ENCODE results near the gene MAP2K6. TPM values are rescaled to one million over a fixed set of nuclear protein-coding genes. Genes with fewer than 3 reads are reported as not detected.
"Not testable (repeated sequence)": the region's sequence is repeated elsewhere in the genome, so short reads cannot be mapped to it uniquely, and the experiment has no call there.

Gene MAP2K6
- total and polyA plus RNA-seq, 5 experiments from 2014 or later, result 12.9 to 18.9 (median 15.9) TPM

GRCh38 chr17:69466451-69466850 lies 52.0 kb downstream of the MAP2K6 start:
- ATAC-seq, result no peak
- POLR2A ChIA-PET, result no interaction called here
- no peak overlapping the region for H3K4me3 Mint-ChIP-seq
- H3K27me3 Mint-ChIP-seq, result no peaks in the 10 kb centered on the region
- H3K4me1 Mint-ChIP-seq, result peaks cover 2 to 43% (median 32%) of the 10 kb centered on the region in 4 donors
- DNase-seq, result no peak
- no peaks in the 10 kb centered on the region for H3K9me3 Mint-ChIP-seq
- H3K36me3 Mint-ChIP-seq, result peaks cover 8 to 18% (median 13%) of the 10 kb centered on the region in 3 donors
- H3K27ac Mint-ChIP-seq, result no peak overlapping the region

- Mint-ChIP-seq H3K27me3 (no peaks in the 10 kb centered on the region), H3K4me1 (peaks cover 2 to 43% (median 32%) of the 10 kb centered on the region in 4 donors), H3K4me3 (no peak overlapping the region), H3K27ac (peak overlapping the region in 1 of 10 donors; percentile 8), H3K9me3 (no peaks in the 10 kb centered on the region), H3K36me3 (peaks cover 8 to 18% (median 17%) of the 10 kb centered on the region in 3 donors)
- ATAC-seq, result no peak
- POLR2A ChIA-PET, result no interaction called here
- DNase-seq, result no peak
Measured at GRCh38 chr17:69466905-69467667, 52.6 kb downstream of the MAP2K6 start.

- POLR2A ChIA-PET, result no interaction called here
- ATAC-seq (no peak), DNase-seq (no peak)
- Mint-ChIP-seq H3K4me1 (peaks cover 2 to 35% (median 28%) of the 10 kb centered on the region in 4 donors), H3K9me3 (no peaks in the 10 kb centered on the region), H3K27ac (peak overlapping the region in 1 of 10 donors; percentile 3), H3K36me3 (peaks cover 8 to 19% (median 18%) of the 10 kb centered on the region in 3 donors), H3K4me3 (no peak overlapping the region), H3K27me3 (no peaks in the 10 kb centered on the region)
Measured at GRCh38 chr17:69468207-69468606, 53.7 kb downstream of the MAP2K6 start.

GRCh38 chr17:69470702-69471101 lies 56.2 kb downstream of the MAP2K6 start:
- ATAC-seq (no peak), DNase-seq (no peak)
- Mint-ChIP-seq H3K27me3 (no peaks in the 10 kb centered on the region), H3K27ac (peak overlapping the region in 2 of 10 donors; percentile 1 to 71), H3K36me3 (peaks cover 8 to 25% (median 21%) of the 10 kb centered on the region in 3 donors), H3K4me1 (peaks cover 4 to 50% (median 29%) of the 10 kb centered on the region in 4 donors), H3K4me3 (no peak overlapping the region), H3K9me3 (no peaks in the 10 kb centered on the region)
- POLR2A ChIA-PET, result no interaction called here

GRCh38 chr17:69471406-69471805 lies 56.9 kb downstream of the MAP2K6 start:
- no peak for DNase-seq
- ATAC-seq, result no peak
- H3K9me3 Mint-ChIP-seq, result no peaks in the 10 kb centered on the region
- no peak overlapping the region for H3K27ac Mint-ChIP-seq
- H3K36me3 Mint-ChIP-seq, result peaks cover 8 to 28% (median 27%) of the 10 kb centered on the region in 3 donors
- POLR2A ChIA-PET, result no interaction called here
- H3K27me3 Mint-ChIP-seq, result no peaks in the 10 kb centered on the region
- no peak overlapping the region for H3K4me3 Mint-ChIP-seq
- H3K4me1 Mint-ChIP-seq, result peaks cover 4 to 54% (median 28%) of the 10 kb centered on the region in 4 donors

- Mint-ChIP-seq H3K4me1 (peaks cover 21 to 58% (median 34%) of the 10 kb centered on the region in 4 donors), H3K9me3 (no peaks in the 10 kb centered on the region), H3K36me3 (peaks cover 3 to 36% (median 31%) of the 10 kb centered on the region in 3 donors), H3K4me3 (no peak overlapping the region), H3K27me3 (no peaks in the 10 kb centered on the region), H3K27ac (peak overlapping the region in 2 of 10 donors; percentile 1 to 59)
- no peak for ATAC-seq
- no peak for DNase-seq
- POLR2A ChIA-PET, result no interaction called here
Measured at GRCh38 chr17:69473841-69474831, 59.6 kb downstream of the MAP2K6 start.

- peak overlapping the region in 3 of 10 donors; percentile 24 to 68 (median 63) for H3K27ac Mint-ChIP-seq
- no peaks in the 10 kb centered on the region for H3K27me3 Mint-ChIP-seq
- ATAC-seq (no peak), DNase-seq (no peak)
- POLR2A ChIA-PET, result no interaction called here
- H3K4me3 Mint-ChIP-seq, result peak overlapping the region in 1 of 10 donors; percentile 22
- peaks cover 22 to 48% (median 30%) of the 10 kb centered on the region in 4 donors for H3K4me1 Mint-ChIP-seq
- peaks cover 3 to 36% (median 18%) of the 10 kb centered on the region in 3 donors for H3K36me3 Mint-ChIP-seq
- H3K9me3 Mint-ChIP-seq, result peaks cover 0 to 1% (median 0%) of the 10 kb centered on the region in 9 donors
Measured at GRCh38 chr17:69477204-69477902, 62.9 kb downstream of the MAP2K6 start.

GRCh38 chr17:69477903-69478266 lies 63.4 kb downstream of the MAP2K6 start:
- DNase-seq (no peak), ATAC-seq (no peak)
- POLR2A ChIA-PET, result no interaction called here
- Mint-ChIP-seq H3K4me1 (peaks cover 22 to 48% (median 30%) of the 10 kb centered on the region in 4 donors), H3K27me3 (no peaks in the 10 kb centered on the region), H3K36me3 (peaks cover 3 to 36% (median 16%) of the 10 kb centered on the region in 3 donors), H3K4me3 (peak overlapping the region in 1 of 10 donors; percentile 22), H3K27ac (peak overlapping the region in 3 of 10 donors; percentile 24 to 68 (median 63)), H3K9me3 (peaks cover 0 to 1% (median 0%) of the 10 kb centered on the region in 9 donors)

GRCh38 chr17:69478916-69479315 lies 64.4 kb downstream of the MAP2K6 start:
- Mint-ChIP-seq H3K4me1 (peaks cover 19 to 44% (median 30%) of the 10 kb centered on the region in 4 donors), H3K27ac (peak overlapping the region in 7 of 10 donors; percentile 5 to 44 (median 15)), H3K9me3 (peaks cover 0 to 1% (median 0%) of the 10 kb centered on the region in 9 donors), H3K27me3 (no peaks in the 10 kb centered on the region), H3K36me3 (peaks cover 3 to 33% (median 16%) of the 10 kb centered on the region in 3 donors), H3K4me3 (peak overlapping the region in 1 of 10 donors; percentile 2)
- DNase-seq (no peak), ATAC-seq (no peak)
- POLR2A ChIA-PET, result no interaction called here

GRCh38 chr17:69479756-69480155 lies 65.3 kb downstream of the MAP2K6 start:
- peaks cover 19 to 36% (median 28%) of the 10 kb centered on the region in 4 donors for H3K4me1 Mint-ChIP-seq

GRCh38 chr17:69480245-69480644 lies 65.7 kb downstream of the MAP2K6 start:
- POLR2A ChIA-PET, result no interaction called here
- no peak overlapping the region for H3K4me3 Mint-ChIP-seq
- ATAC-seq (no peak), DNase-seq (no peak)
- peaks cover 3 to 30% (median 16%) of the 10 kb centered on the region in 3 donors for H3K36me3 Mint-ChIP-seq
- H3K4me1 Mint-ChIP-seq, result peaks cover 19 to 37% (median 28%) of the 10 kb centered on the region in 4 donors
- H3K27me3 Mint-ChIP-seq, result no peaks in the 10 kb centered on the region
- no peak overlapping the region for H3K27ac Mint-ChIP-seq
- peaks cover 0 to 1% (median 0%) of the 10 kb centered on the region in 9 donors for H3K9me3 Mint-ChIP-seq

More at GRCh38 chr17:69479756-69480155, 65.3 kb downstream of the MAP2K6 start:
- H3K27me3 Mint-ChIP-seq, H3K4me3 Mint-ChIP-seq, H3K9me3 Mint-ChIP-seq, H3K27ac Mint-ChIP-seq, POLR2A ChIA-PET, DNase-seq, ATAC-seq: not testable (repeated sequence)
- H3K36me3 Mint-ChIP-seq, result peaks cover 3 to 31% (median 16%) of the 10 kb centered on the region in 3 donors

GRCh38 chr17:69485251-69485661 lies 70.8 kb downstream of the MAP2K6 start:
- H3K4me3 Mint-ChIP-seq, result no peak overlapping the region
- peaks cover 0 to 20% (median 13%) of the 10 kb centered on the region in 4 donors for H3K4me1 Mint-ChIP-seq
- H3K27ac Mint-ChIP-seq, result peak overlapping the region in 2 of 10 donors; percentile 37 to 43
- no peak for DNase-seq
- no peak for ATAC-seq
- POLR2A ChIA-PET, result no interaction called here
- peaks cover 5 to 24% (median 24%) of the 10 kb centered on the region in 3 donors for H3K36me3 Mint-ChIP-seq
- H3K9me3 Mint-ChIP-seq, result peaks cover 0 to under 1% (median 0%) of the 10 kb centered on the region in 9 donors
- H3K27me3 Mint-ChIP-seq, result no peaks in the 10 kb centered on the region
